Stimulated activated CD8-positive, alpha-beta memory T cell treated with anti-CD3 and anti-CD28 coated beads, Interleukin-7, amount 100 ng/mL, for 1 hour (primary cell): ENCODE data around the gene RNF227.

Source experiments
- DNase-seq, 2 donors: peaks; one replicate each; pipeline ENCODE4 v3.0.0-alpha.2; 2020; ENCODE audit warnings: low read depth in 2 of 2

The RNF227 gene

GRCh38 chr17:7889166-7889955 is 26.7 kb downstream of the RNF227 start:
- no peak for DNase-seq

GRCh38 chr17:7888184-7888920 is 27.7 kb downstream of the RNF227 start, which contains the start of gene CHD3:
Gene CHD3, plus strand, starts transcription at chr17:7888789. Its CDS starts 212 bp downstream, at chr17:7889001.
- DNase-seq, result no peak

GRCh38 chr17:7887482-7888183 is 28.5 kb downstream of the RNF227 start:
- DNase-seq, result peak; percentile 63 to 73

- DNase-seq, result no peak
Observed at GRCh38 chr17:7887038-7887481, 29.0 kb downstream of the RNF227 start.

- peak in 1 of 2 donors; percentile 11 for DNase-seq
Observed at GRCh38 chr17:7886227-7887037, 29.7 kb downstream of the RNF227 start.

- peak in 1 of 2 donors; percentile 11 for DNase-seq
Observed at GRCh38 chr17:7885367-7886226, 30.5 kb downstream of the RNF227 start.

- peak in 1 of 2 donors; percentile 17 for DNase-seq
Observed at GRCh38 chr17:7884581-7885366, 31.3 kb downstream of the RNF227 start.

- no peak for DNase-seq
Observed at GRCh38 chr17:7883781-7884386, 32.2 kb downstream of the RNF227 start.

- no peak for DNase-seq
Observed at GRCh38 chr17:7882629-7883028, 33.5 kb downstream of the RNF227 start.

GRCh38 chr17:7882068-7882467 is 34.0 kb downstream of the RNF227 start:
- no peak for DNase-seq

GRCh38 chr17:7881276-7882054 is 34.6 kb downstream of the RNF227 start:
- DNase-seq, result no peak

GRCh38 chr17:7880076-7880868 is 35.8 kb downstream of the RNF227 start:
- DNase-seq, result no peak

GRCh38 chr17:7878234-7878633 is 37.9 kb downstream of the RNF227 start:
- no peak for DNase-seq

- no peak for DNase-seq
Observed at GRCh38 chr17:7875804-7876370, 40.2 kb downstream of the RNF227 start.

GRCh38 chr17:7873051-7873450 is 43.0 kb downstream of the RNF227 start:
- DNase-seq, result no peak

GRCh38 chr17:7867881-7868329 is 48.2 kb downstream of the RNF227 start:
- DNase-seq, result no peak

GRCh38 chr17:7864995-7865650 is 51.0 kb downstream of the RNF227 start:
- DNase-seq, result no peak
